Measurements from ENCODE around the gene SLC6A12.
"Not testable (repeated sequence)": the region's sequence is repeated elsewhere in the genome, so short reads cannot be mapped to it uniquely, and the experiment has no call there.

Gene SLC6A12

DNA sequence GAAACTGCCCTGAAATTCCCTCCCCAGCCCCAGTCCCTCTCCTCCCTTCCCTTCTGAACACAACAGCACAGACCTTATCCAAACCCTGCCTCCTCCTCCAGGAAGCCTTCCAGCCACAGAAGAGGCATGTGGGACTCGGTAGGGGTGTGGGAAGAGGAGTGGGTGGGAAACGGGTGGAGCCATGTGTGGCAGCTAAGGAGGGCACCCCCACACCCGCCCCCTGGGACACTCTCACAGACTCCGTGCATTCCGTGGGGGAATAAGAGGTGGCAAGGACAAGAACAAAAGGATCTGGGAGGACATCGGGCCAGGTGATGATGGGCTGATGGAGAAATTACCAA lies 24.4 kb downstream of the SLC6A12 start:
- Histone ChIP-seq H3K4me3 (ENCODE audit: insufficient read depth, low read depth, low read length) (no peak overlapping the region), H3K4me1 (ENCODE audit: control insufficient read depth, insufficient read depth, low read length) (no peaks in the 10 kb centered on the region), H3K27me3 (ENCODE audit: control insufficient read depth, insufficient read depth, low read length, poor library complexity, severe bottlenecking) (peaks cover 28% of the 10 kb centered on the region), H3K27ac (ENCODE audit: insufficient read depth, low read depth, low read length, poor library complexity, severe bottlenecking) (no peak overlapping the region), H3K9me3 (ENCODE audit: control insufficient read depth, low read length) (no peaks in the 10 kb centered on the region), H3K36me3 (ENCODE audit: control insufficient read depth, insufficient read depth, low read length) (no peaks in the 10 kb centered on the region)
- 80 to 85% methylated on average over 6 of the region's 6 CpGs for WGBS, 2 experiments

DNA sequence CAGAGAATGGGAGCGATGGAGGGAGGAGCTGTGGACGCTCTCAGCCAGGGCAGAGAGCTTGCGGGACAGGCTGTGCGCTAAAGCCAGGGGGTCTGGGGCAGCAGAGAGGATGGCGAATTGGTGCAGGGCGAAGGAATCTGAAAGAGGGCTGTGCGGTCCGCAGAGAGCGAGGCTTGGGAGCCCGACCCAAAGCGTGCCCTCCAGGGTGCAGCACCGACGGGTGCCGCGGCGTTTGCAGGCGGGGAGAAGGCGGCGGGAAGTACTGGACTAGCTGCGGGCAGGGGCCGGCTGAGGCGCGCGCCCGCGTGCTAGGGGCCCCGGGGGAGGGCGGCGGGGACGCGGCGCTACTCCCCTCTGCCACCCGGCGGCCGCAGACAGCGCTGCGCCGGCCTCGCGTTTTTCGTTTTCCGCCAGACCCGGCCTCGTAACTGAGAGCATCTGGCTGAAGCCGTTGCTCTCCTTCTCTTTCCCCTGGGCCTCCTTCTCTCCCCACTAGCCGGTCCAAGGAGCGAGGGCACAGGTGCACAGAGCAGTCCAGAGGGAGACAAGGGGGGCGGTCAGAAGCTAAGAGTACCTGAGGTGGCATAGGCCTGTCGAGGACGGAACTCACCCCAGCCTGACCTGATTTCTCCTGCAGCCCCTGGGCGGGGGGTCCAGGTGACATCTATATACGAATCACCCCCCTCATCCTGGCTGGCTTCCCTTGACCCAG lies 24.9 kb downstream of the SLC6A12 start:
- H3K4me3 ChIP-seq (ENCODE audit: insufficient read depth, low read depth, low read length), result peak overlapping the region; percentile 47
- no peaks in the 10 kb centered on the region for H3K4me1 ChIP-seq (ENCODE audit: control insufficient read depth, insufficient read depth, low read length)
- no peaks in the 10 kb centered on the region for H3K9me3 ChIP-seq (ENCODE audit: control insufficient read depth, low read length)
- peaks cover 28% of the 10 kb centered on the region for H3K27me3 ChIP-seq (ENCODE audit: control insufficient read depth, insufficient read depth, low read length, poor library complexity, severe bottlenecking)
- H3K36me3 ChIP-seq (ENCODE audit: control insufficient read depth, insufficient read depth, low read length), result no peaks in the 10 kb centered on the region
- H3K27ac ChIP-seq (ENCODE audit: insufficient read depth, low read depth, low read length, poor library complexity, severe bottlenecking), result no peak overlapping the region
- 10 to 11% methylated on average over 52 of the region's 52 CpGs for WGBS, 2 experiments

DNA sequence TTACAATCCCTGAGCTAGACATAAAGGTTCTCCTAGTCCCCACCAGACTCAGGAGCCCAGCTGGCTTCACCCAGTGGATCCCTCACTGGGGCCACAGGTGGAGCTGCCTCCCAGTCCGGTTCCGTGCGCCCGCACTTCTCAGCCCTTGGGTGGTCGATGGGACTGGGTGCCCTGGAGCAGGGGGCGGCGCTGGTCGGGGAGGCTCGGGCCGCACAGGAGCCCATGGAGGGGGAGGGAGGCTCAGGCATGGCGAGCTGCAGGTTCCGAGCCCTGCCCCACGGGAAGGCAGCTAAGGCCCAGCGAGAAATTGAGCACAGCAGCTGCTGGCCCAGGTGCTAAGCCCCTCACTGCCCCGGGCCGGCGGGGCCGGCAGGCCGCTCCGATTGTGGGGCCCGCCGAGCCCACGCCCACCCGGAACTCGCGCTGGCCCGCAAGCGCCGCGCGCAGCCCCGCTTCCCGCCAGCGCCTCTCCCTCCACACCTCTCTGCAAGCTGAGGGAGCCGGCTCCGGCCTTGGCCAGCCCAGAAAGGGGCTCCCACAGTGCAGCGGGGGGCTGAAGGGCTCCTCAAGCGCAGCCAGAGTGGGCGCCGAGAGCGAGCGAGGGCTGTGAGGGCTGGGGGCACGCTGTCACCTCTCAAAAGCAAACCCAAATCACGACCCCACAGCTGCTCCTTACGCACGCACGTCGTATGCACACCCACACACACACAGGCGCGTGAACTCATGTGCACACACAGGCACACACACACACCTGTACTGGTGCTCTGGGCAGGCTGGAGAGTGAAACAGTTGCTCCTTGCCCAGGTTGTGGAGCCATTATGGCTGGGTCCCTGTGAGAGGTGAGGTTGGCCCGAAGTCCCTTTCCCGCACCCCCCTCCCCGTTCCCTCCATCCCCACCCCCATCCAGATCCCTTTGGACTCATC lies 25.7 kb downstream of the SLC6A12 start:
- not testable (repeated sequence) for H3K4me1 ChIP-seq (ENCODE audit: control insufficient read depth, insufficient read depth, low read length); H3K27ac ChIP-seq (ENCODE audit: insufficient read depth, low read depth, low read length, poor library complexity, severe bottlenecking)
- WGBS, 2 experiments, result 24 to 29% methylated on average over 50 to 53 of the region's 53 CpGs

DNA sequence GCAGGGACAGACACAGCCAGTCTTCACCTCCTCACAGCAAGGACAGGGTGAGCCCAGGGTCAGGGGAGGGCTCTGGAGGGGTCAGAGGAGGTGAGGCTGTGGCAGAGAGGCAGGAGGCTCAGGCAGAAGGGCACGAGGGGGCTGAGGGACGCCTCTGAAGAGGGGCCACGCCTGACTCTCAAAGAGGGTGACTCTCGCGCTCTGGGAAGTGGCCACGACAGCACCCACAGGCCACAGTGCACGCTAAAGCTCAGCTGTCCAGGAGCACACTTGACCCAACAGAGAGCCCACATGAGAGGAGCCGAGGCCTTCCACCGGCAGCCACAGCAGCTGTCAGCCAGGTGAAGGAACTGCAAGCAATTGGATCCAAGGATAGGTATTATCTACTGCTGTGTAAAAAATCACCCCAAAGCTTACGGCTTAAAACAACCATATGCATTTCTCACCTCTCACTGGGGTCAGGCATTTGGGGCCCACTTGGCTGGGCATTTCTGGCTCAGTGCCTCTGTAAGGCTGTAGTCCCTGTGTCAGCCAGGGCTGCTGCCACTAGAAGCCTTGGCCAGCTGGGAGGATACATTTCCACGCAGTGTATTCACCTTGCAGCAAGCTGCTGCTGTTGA lies 27.8 kb downstream of the SLC6A12 start:
- Histone ChIP-seq H3K4me3 (ENCODE audit: insufficient read depth, low read depth, low read length) (no peak overlapping the region), H3K27ac (ENCODE audit: insufficient read depth, low read depth, low read length, poor library complexity, severe bottlenecking) (no peak overlapping the region), H3K9me3 (ENCODE audit: control insufficient read depth, low read length) (no peaks in the 10 kb centered on the region), H3K4me1 (ENCODE audit: control insufficient read depth, insufficient read depth, low read length) (no peaks in the 10 kb centered on the region), H3K36me3 (ENCODE audit: control insufficient read depth, insufficient read depth, low read length) (no peaks in the 10 kb centered on the region), H3K27me3 (ENCODE audit: control insufficient read depth, insufficient read depth, low read length, poor library complexity, severe bottlenecking) (peaks cover 28% of the 10 kb centered on the region)
- 91% methylated on average over 11 of the region's 11 CpGs for WGBS, 2 experiments

More for the DNA sequence above, 25.7 kb downstream of the SLC6A12 start:
- peaks cover 28% of the 10 kb centered on the region for H3K27me3 ChIP-seq (ENCODE audit: control insufficient read depth, insufficient read depth, low read length, poor library complexity, severe bottlenecking)
- H3K9me3 ChIP-seq (ENCODE audit: control insufficient read depth, low read length); H3K36me3 ChIP-seq (ENCODE audit: control insufficient read depth, insufficient read depth, low read length): not testable (repeated sequence)
- H3K4me3 ChIP-seq (ENCODE audit: insufficient read depth, low read depth, low read length), result peak overlapping the region; percentile 47

DNA sequence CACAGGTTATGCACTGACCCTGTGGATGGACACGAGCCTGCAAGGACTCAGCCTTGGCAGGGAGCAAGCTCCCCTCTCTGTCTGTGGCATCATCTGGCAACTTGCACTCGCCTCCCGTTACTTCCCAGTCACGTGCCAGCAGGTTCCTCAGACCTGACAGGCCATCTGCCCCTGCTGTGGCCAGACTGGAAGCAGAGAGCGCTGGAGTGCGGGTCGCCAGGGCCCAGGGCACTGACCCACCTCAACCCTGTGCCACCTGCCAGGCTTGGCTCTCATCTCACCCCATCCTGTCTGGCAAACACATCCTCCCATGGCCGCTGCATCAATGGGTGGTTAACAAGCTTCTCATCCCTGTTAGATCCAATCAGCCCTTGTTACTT lies 28.4 kb downstream of the SLC6A12 start:
- 87 to 91% methylated on average over 8 of the region's 8 CpGs for WGBS, 2 experiments

DNA sequence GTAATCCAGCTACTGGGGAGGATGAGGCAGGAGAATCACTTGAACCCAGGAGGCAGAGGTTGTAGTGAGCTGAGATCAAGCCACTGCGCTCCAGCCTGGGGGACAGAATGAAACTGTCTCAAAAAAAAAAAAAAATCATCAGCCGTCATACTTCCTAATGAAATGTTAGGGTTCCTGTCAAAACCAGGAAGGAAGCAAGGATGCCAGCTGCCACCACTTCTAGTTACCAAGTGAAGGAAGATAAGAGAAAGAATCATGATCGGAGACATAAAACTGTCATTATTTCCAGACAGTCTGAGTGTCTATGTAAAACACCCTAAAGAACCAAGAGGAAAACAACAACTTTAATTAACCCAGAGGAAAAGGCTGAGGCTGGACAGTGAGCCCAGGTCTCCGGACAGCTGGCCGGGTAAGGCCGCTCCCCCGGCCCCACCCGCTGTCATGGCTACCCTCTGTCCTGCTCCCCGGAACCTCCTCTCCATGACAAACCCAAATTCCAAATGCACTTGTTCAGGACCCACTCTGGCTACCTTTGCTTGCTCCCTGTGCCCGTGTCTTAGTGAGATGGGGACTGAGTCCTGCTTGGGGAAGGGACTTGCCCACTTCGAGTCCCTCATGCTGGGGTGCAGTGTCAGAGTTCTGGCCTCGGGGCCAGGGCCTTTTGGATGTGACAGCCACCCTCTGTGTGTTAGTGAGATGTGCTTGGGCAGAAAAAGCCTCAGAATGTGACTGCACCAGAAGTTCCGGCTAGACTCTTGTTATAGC lies 29.0 kb downstream of the SLC6A12 start:
- Histone ChIP-seq H3K4me1 (ENCODE audit: control insufficient read depth, insufficient read depth, low read length) (no peaks in the 10 kb centered on the region), H3K27ac (ENCODE audit: insufficient read depth, low read depth, low read length, poor library complexity, severe bottlenecking) (no peak overlapping the region), H3K4me3 (ENCODE audit: insufficient read depth, low read depth, low read length) (no peak overlapping the region), H3K27me3 (ENCODE audit: control insufficient read depth, insufficient read depth, low read length, poor library complexity, severe bottlenecking) (peaks cover 26% of the 10 kb centered on the region), H3K36me3 (ENCODE audit: control insufficient read depth, insufficient read depth, low read length) (no peaks in the 10 kb centered on the region), H3K9me3 (ENCODE audit: control insufficient read depth, low read length) (no peaks in the 10 kb centered on the region)
- 86 to 87% methylated on average over 13 of the region's 13 CpGs for WGBS, 2 experiments

More for the DNA sequence above, 28.4 kb downstream of the SLC6A12 start:
- Histone ChIP-seq H3K27ac (ENCODE audit: insufficient read depth, low read depth, low read length, poor library complexity, severe bottlenecking) (no peak overlapping the region), H3K4me3 (ENCODE audit: insufficient read depth, low read depth, low read length) (no peak overlapping the region), H3K9me3 (ENCODE audit: control insufficient read depth, low read length) (no peaks in the 10 kb centered on the region), H3K4me1 (ENCODE audit: control insufficient read depth, insufficient read depth, low read length) (no peaks in the 10 kb centered on the region), H3K36me3 (ENCODE audit: control insufficient read depth, insufficient read depth, low read length) (no peaks in the 10 kb centered on the region), H3K27me3 (ENCODE audit: control insufficient read depth, insufficient read depth, low read length, poor library complexity, severe bottlenecking) (peaks cover 28% of the 10 kb centered on the region)

DNA sequence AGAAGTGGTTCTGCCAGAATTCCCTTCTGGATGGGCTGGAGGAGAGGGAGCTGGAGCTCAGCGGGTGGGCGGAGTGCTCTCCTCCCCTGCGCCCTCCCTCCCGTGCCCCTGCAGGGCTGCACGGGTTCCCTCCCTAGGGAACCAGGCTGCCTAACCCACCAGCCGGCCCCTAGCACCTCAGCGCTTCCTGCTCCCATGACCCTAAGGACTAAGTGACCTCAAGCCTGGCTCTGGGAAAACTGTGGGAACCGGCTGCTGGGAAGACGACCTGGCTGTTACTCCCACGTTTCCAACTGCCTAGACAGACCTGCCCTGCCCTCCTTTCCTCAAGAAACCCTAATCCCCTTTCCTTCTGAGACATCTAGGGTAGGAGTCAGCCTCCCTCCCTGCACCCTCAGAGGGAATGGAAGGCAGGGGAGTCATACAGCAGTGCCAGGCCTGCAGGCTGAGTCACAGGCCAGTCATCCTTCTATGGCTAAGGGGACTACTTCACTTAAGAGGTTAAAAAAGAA lies 31.5 kb downstream of the SLC6A12 start:
- Histone ChIP-seq H3K4me1 (ENCODE audit: control insufficient read depth, insufficient read depth, low read length) (no peaks in the 10 kb centered on the region), H3K27ac (ENCODE audit: insufficient read depth, low read depth, low read length, poor library complexity, severe bottlenecking) (no peak overlapping the region), H3K4me3 (ENCODE audit: insufficient read depth, low read depth, low read length) (no peak overlapping the region), H3K36me3 (ENCODE audit: control insufficient read depth, insufficient read depth, low read length) (no peaks in the 10 kb centered on the region), H3K27me3 (ENCODE audit: control insufficient read depth, insufficient read depth, low read length, poor library complexity, severe bottlenecking) (peaks cover 4% of the 10 kb centered on the region), H3K9me3 (ENCODE audit: control insufficient read depth, low read length) (no peaks in the 10 kb centered on the region)
- 72% methylated on average over 10 of the region's 10 CpGs for WGBS, 2 experiments

DNA sequence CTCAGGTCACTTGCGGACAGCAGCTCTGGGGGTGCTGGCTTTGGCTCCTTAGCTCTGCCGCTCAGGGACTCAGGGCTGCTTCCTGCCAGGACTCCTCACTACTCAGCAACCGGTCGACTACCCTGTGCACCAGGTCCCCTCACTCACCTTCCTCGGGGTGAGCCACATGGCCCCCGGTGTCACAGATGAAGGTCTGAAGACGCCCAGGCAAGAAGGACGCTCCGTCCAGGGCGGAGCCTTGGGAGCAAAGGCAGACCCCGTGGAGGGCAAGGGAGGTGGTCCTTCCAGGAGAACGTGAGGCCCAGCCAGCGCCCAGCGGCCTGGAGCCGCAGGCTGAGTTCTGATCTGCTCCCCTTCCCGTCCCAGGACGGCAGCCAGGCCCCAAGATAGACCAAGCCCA lies 32.0 kb downstream of the SLC6A12 start:
- WGBS, 2 experiments, result 90 to 91% methylated on average over 17 of the region's 17 CpGs
- H3K27me3 ChIP-seq (ENCODE audit: control insufficient read depth, insufficient read depth, low read length, poor library complexity, severe bottlenecking), result no peaks in the 10 kb centered on the region
- H3K36me3 ChIP-seq (ENCODE audit: control insufficient read depth, insufficient read depth, low read length), result no peaks in the 10 kb centered on the region
- no peaks in the 10 kb centered on the region for H3K9me3 ChIP-seq (ENCODE audit: control insufficient read depth, low read length)
- no peak overlapping the region for H3K27ac ChIP-seq (ENCODE audit: insufficient read depth, low read depth, low read length, poor library complexity, severe bottlenecking)
- no peaks in the 10 kb centered on the region for H3K4me1 ChIP-seq (ENCODE audit: control insufficient read depth, insufficient read depth, low read length)
- no peak overlapping the region for H3K4me3 ChIP-seq (ENCODE audit: insufficient read depth, low read depth, low read length)

DNA sequence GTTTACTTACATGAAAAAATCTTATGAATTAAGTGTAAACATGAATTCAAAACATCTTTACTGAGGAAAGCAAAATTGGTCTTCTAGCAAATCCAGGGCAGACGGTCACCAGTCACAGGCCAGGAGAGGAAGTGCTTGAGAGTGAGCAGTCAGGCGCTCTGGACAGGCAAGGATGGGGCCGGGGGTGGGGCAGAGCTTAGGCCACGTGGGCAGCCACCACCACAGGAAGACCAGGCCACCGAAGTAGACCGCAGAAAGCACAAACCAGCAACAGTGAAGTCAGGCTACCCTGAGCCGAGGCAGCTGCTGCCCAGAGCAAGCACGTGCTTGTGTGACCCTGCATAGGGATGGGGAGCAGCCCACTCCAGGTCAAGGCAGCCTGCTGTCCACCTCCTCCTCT lies 33.5 kb downstream of the SLC6A12 start:
- WGBS, 2 experiments, result 81 to 88% methylated on average over 8 of the region's 8 CpGs
- Histone ChIP-seq H3K4me3 (ENCODE audit: insufficient read depth, low read depth, low read length) (no peak overlapping the region), H3K4me1 (ENCODE audit: control insufficient read depth, insufficient read depth, low read length) (no peaks in the 10 kb centered on the region), H3K9me3 (ENCODE audit: control insufficient read depth, low read length) (no peaks in the 10 kb centered on the region), H3K36me3 (ENCODE audit: control insufficient read depth, insufficient read depth, low read length) (no peaks in the 10 kb centered on the region), H3K27ac (ENCODE audit: insufficient read depth, low read depth, low read length, poor library complexity, severe bottlenecking) (no peak overlapping the region), H3K27me3 (ENCODE audit: control insufficient read depth, insufficient read depth, low read length, poor library complexity, severe bottlenecking) (no peaks in the 10 kb centered on the region)

Measured in ectodermal cell (in vitro differentiated cells).